ENCODE measurements around the gene DNAJC16. TPM values are rescaled to one million over a fixed set of nuclear protein-coding genes. Genes with fewer than 3 reads are reported as not detected.

DNAJC16 gene
- total RNA-seq, 1 experiment from 2014 or later: 9.2 TPM

GRCh38 chr1:15501208-15502032 is 25.2 kb upstream of the DNAJC16 start:
- no peaks in the 10 kb centered on the region for H4K20me1 ChIP-seq (ENCODE audit: low read length)
- H3F3A ChIP-seq (ENCODE audit: low read length, unreplicated experiment): no peaks in the 10 kb centered on the region
- H3K4me3 ChIP-seq (ENCODE audit: low read length): no peak overlapping the region
- CTCF ChIA-PET: no interaction called here
- intact Hi-C loops (cut with micrococcal nuclease): loop anchor here (1.0 to 5.0 kb wide), 4 partner anchors 23 to 177 kb away; partner anchors contain the start of gene CASP9
- no TSS peak for BruUV-seq (replicated peaks)
- H3K9me2 ChIP-seq (replicated peaks; ENCODE audit: low read length): no peaks in the 10 kb centered on the region
- DNase-seq (peak; percentile 71), ATAC-seq (peak; percentile 88)
- no peak overlapping the region for H3K27ac ChIP-seq (ENCODE audit: low read length)
- no peak overlapping the region for H2AFZ ChIP-seq (ENCODE audit: low read length)
- H3K4me1 ChIP-seq (ENCODE audit: insufficient read depth, low read length): no peaks in the 10 kb centered on the region
- H3K4me2 ChIP-seq (ENCODE audit: low read length): no peak overlapping the region
- TF ChIP-seq EZH2phosphoT487 (IDR thresholded peaks at IDR 0.05; ENCODE audit: borderline replicate concordance, low read length) (no peak), CTCF (conservative IDR thresholded peaks at IDR 0.05; ENCODE audit: low read depth, low read length) (peak; percentile 81)
- no peaks in the 10 kb centered on the region for H3K27me3 ChIP-seq (ENCODE audit: low read length)
- no peak overlapping the region for H3K9ac ChIP-seq (ENCODE audit: low read length)
- H3K9me3 ChIP-seq (ENCODE audit: low read length): no peaks in the 10 kb centered on the region
- H3K79me2 ChIP-seq (ENCODE audit: low read length): no peaks in the 10 kb centered on the region
- no peaks in the 10 kb centered on the region for H3K36me3 ChIP-seq (ENCODE audit: low read depth, low read length)
- POLR2A ChIA-PET (ENCODE audit: unreplicated experiment): no interaction called here

- no peak overlapping the region for H3K27ac ChIP-seq (ENCODE audit: low read length)
- no peak overlapping the region for H3K4me3 ChIP-seq (ENCODE audit: low read length)
- intact Hi-C loops (cut with micrococcal nuclease): loop anchor here (5.0 kb wide), 1 partner anchor 52 kb away; no protein-coding TSS in a partner anchor
- no peaks in the 10 kb centered on the region for H3K36me3 ChIP-seq (ENCODE audit: low read depth, low read length)
- POLR2A ChIA-PET (ENCODE audit: unreplicated experiment): no interaction called here
- no peaks in the 10 kb centered on the region for H3K9me3 ChIP-seq (ENCODE audit: low read length)
- no peaks in the 10 kb centered on the region for H3K4me1 ChIP-seq (ENCODE audit: insufficient read depth, low read length)
- TF ChIP-seq EZH2 (IDR thresholded peaks at IDR 0.05; ENCODE audit: low read length, unreplicated experiment) (no peak), CTCF (conservative IDR thresholded peaks at IDR 0.05; ENCODE audit: low read depth, low read length) (no peak), EZH2phosphoT487 (IDR thresholded peaks at IDR 0.05; ENCODE audit: borderline replicate concordance, low read length) (no peak)
- CTCF ChIA-PET: no interaction called here
- no peak overlapping the region for H3K4me2 ChIP-seq (ENCODE audit: low read length)
- no peaks in the 10 kb centered on the region for H3K79me2 ChIP-seq (ENCODE audit: low read length)
- DNase-seq: no peak
- H3K27me3 ChIP-seq (ENCODE audit: low read length): no peaks in the 10 kb centered on the region
- H3F3A ChIP-seq (ENCODE audit: low read length, unreplicated experiment): no peaks in the 10 kb centered on the region
- H4K20me1 ChIP-seq (ENCODE audit: low read length): no peaks in the 10 kb centered on the region
- ATAC-seq: no peak
- H2AFZ ChIP-seq (ENCODE audit: low read length): no peak overlapping the region
- H3K9me2 ChIP-seq (replicated peaks; ENCODE audit: low read length): no peaks in the 10 kb centered on the region
- BruUV-seq (replicated peaks): no TSS peak
- no peak overlapping the region for H3K9ac ChIP-seq (ENCODE audit: low read length)
Observed at GRCh38 chr1:15504436-15504835, 22.2 kb upstream of the DNAJC16 start.

GRCh38 chr1:15506831-15507230 is 19.8 kb upstream of the DNAJC16 start:
- Histone ChIP-seq H3K36me3 (ENCODE audit: low read depth, low read length) (no peaks in the 10 kb centered on the region), H3K27ac (ENCODE audit: low read length) (no peak overlapping the region), H3K79me2 (ENCODE audit: low read length) (no peaks in the 10 kb centered on the region), H3K9me2 (replicated peaks; ENCODE audit: low read length) (no peaks in the 10 kb centered on the region), H3K4me3 (ENCODE audit: low read length) (no peak overlapping the region), H2AFZ (ENCODE audit: low read length) (no peak overlapping the region), H3K27me3 (ENCODE audit: low read length) (no peaks in the 10 kb centered on the region), H4K20me1 (ENCODE audit: low read length) (no peaks in the 10 kb centered on the region), H3K4me2 (ENCODE audit: low read length) (no peak overlapping the region), H3K9me3 (ENCODE audit: low read length) (no peaks in the 10 kb centered on the region), H3K9ac (ENCODE audit: low read length) (no peak overlapping the region), H3F3A (ENCODE audit: low read length, unreplicated experiment) (no peaks in the 10 kb centered on the region), H3K4me1 (ENCODE audit: insufficient read depth, low read length) (peaks cover 8% of the 10 kb centered on the region)
- intact Hi-C loops (cut with micrococcal nuclease): no loop called here
- ChIA-PET POLR2A (ENCODE audit: unreplicated experiment) (no interaction called here), CTCF (no interaction called here)
- no TSS peak for BruUV-seq (replicated peaks)
- no peak for TF ChIP-seq EZH2phosphoT487 (IDR thresholded peaks at IDR 0.05; ENCODE audit: borderline replicate concordance, low read length)
- DNase-seq: no peak
- ATAC-seq: no peak

All from PC-3 (cell line).